ENCODE measurements around the gene MOB1B.

DNA sequence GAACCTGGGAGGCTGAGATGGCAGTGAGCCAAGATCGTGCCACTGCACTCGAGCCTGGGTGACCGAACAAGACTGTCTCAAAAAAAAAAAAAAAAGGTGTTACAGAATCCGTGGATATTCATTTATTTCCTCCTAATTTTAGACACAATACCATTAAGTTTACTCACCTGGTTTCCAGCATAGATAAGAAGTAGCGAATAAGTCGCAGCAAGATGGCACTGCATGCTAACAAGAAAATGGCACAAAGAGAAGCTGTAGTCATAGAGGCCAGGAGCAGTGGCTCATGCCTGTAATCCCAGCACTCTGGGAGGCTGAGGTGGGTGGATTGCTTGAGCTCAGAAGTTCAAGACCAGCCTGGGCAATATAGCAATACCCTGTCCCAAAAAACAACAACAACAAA, 17.0 kb upstream of the MOB1B start:
- TF ChIP-seq, protein P1, sequence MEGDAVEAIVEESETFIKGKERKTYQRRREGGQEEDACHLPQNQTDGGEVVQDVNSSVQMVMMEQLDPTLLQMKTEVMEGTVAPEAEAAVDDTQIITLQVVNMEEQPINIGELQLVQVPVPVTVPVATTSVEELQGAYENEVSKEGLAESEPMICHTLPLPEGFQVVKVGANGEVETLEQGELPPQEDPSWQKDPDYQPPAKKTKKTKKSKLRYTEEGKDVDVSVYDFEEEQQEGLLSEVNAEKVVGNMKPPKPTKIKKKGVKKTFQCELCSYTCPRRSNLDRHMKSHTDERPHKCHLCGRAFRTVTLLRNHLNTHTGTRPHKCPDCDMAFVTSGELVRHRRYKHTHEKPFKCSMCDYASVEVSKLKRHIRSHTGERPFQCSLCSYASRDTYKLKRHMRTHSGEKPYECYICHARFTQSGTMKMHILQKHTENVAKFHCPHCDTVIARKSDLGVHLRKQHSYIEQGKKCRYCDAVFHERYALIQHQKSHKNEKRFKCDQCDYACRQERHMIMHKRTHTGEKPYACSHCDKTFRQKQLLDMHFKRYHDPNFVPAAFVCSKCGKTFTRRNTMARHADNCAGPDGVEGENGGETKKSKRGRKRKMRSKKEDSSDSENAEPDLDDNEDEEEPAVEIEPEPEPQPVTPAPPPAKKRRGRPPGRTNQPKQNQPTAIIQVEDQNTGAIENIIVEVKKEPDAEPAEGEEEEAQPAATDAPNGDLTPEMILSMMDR (IDR thresholded peaks at IDR 0.05), result no peak
- TF ChIP-seq POLR2AphosphoS5 (IDR thresholded peaks at IDR 0.05; ENCODE audit: insufficient read depth in 1 of 2, low read depth in 1 of 2) (no peak), POLR2A (IDR thresholded peaks at IDR 0.05) (no peak)

All from vagina (tissue), 2 donors.